ENCODE measurements around the gene TXNRD2.

The TXNRD2 gene

GRCh38 chr22:19892925-19893324 is 48.7 kb downstream of the TXNRD2 start:
- no peaks in the 10 kb centered on the region for H3K9me3 ChIP-seq (ENCODE audit: control insufficient read depth, low read length)
- H3K4me3 ChIP-seq (ENCODE audit: insufficient read depth, low read depth, low read length): no peak overlapping the region
- 88 to 90% methylated on average over 13 of the region's 13 CpGs for WGBS, 2 experiments

GRCh38 chr22:19892257-19892879 is 49.2 kb downstream of the TXNRD2 start:
- H3K4me3 ChIP-seq (ENCODE audit: insufficient read depth, low read depth, low read length): no peak overlapping the region
- no peak overlapping the region for H3K27ac ChIP-seq (ENCODE audit: insufficient read depth, low read depth, low read length, poor library complexity, severe bottlenecking)
- H3K9me3 ChIP-seq (ENCODE audit: control insufficient read depth, low read length): no peaks in the 10 kb centered on the region
- WGBS, 2 experiments: 59 to 63% methylated on average over 24 of the region's 24 CpGs
- peaks cover 24% of the 10 kb centered on the region for H3K4me1 ChIP-seq (ENCODE audit: control insufficient read depth, insufficient read depth, low read length)
- H3K27me3 ChIP-seq (ENCODE audit: control insufficient read depth, insufficient read depth, low read length, poor library complexity, severe bottlenecking): peaks cover 7% of the 10 kb centered on the region
- H3K36me3 ChIP-seq (ENCODE audit: control insufficient read depth, insufficient read depth, low read length): no peaks in the 10 kb centered on the region

More at GRCh38 chr22:19892925-19893324, 48.7 kb downstream of the TXNRD2 start:
- H3K27me3 ChIP-seq (ENCODE audit: control insufficient read depth, insufficient read depth, low read length, poor library complexity, severe bottlenecking): peaks cover 7% of the 10 kb centered on the region
- H3K27ac ChIP-seq (ENCODE audit: insufficient read depth, low read depth, low read length, poor library complexity, severe bottlenecking): no peak overlapping the region
- peaks cover 24% of the 10 kb centered on the region for H3K4me1 ChIP-seq (ENCODE audit: control insufficient read depth, insufficient read depth, low read length)
- no peaks in the 10 kb centered on the region for H3K36me3 ChIP-seq (ENCODE audit: control insufficient read depth, insufficient read depth, low read length)

GRCh38 chr22:19891317-19892256 is 50.0 kb downstream of the TXNRD2 start:
- Histone ChIP-seq H3K36me3 (ENCODE audit: control insufficient read depth, insufficient read depth, low read length) (no peaks in the 10 kb centered on the region), H3K27me3 (ENCODE audit: control insufficient read depth, insufficient read depth, low read length, poor library complexity, severe bottlenecking) (peaks cover 7% of the 10 kb centered on the region), H3K9me3 (ENCODE audit: control insufficient read depth, low read length) (no peaks in the 10 kb centered on the region), H3K27ac (ENCODE audit: insufficient read depth, low read depth, low read length, poor library complexity, severe bottlenecking) (no peak overlapping the region), H3K4me3 (ENCODE audit: insufficient read depth, low read depth, low read length) (no peak overlapping the region), H3K4me1 (ENCODE audit: control insufficient read depth, insufficient read depth, low read length) (peaks cover 24% of the 10 kb centered on the region)
- 40 to 41% methylated on average over 32 of the region's 32 CpGs for WGBS, 2 experiments

GRCh38 chr22:19890502-19891316 is 50.9 kb downstream of the TXNRD2 start:
- WGBS, 2 experiments: 88 to 89% methylated on average over 20 of the region's 20 CpGs
- Histone ChIP-seq H3K4me3 (ENCODE audit: insufficient read depth, low read depth, low read length) (no peak overlapping the region), H3K36me3 (ENCODE audit: control insufficient read depth, insufficient read depth, low read length) (no peaks in the 10 kb centered on the region), H3K27ac (ENCODE audit: insufficient read depth, low read depth, low read length, poor library complexity, severe bottlenecking) (no peak overlapping the region), H3K4me1 (ENCODE audit: control insufficient read depth, insufficient read depth, low read length) (peaks cover 24% of the 10 kb centered on the region), H3K9me3 (ENCODE audit: control insufficient read depth, low read length) (no peaks in the 10 kb centered on the region), H3K27me3 (ENCODE audit: control insufficient read depth, insufficient read depth, low read length, poor library complexity, severe bottlenecking) (peaks cover 7% of the 10 kb centered on the region)

GRCh38 chr22:19889951-19890350 is 51.7 kb downstream of the TXNRD2 start:
- peaks cover 7% of the 10 kb centered on the region for H3K27me3 ChIP-seq (ENCODE audit: control insufficient read depth, insufficient read depth, low read length, poor library complexity, severe bottlenecking)
- WGBS, 2 experiments: 88 to 89% methylated on average over 9 of the region's 9 CpGs
- H3K9me3 ChIP-seq (ENCODE audit: control insufficient read depth, low read length): no peaks in the 10 kb centered on the region
- no peak overlapping the region for H3K27ac ChIP-seq (ENCODE audit: insufficient read depth, low read depth, low read length, poor library complexity, severe bottlenecking)
- H3K4me1 ChIP-seq (ENCODE audit: control insufficient read depth, insufficient read depth, low read length): peaks cover 24% of the 10 kb centered on the region
- H3K4me3 ChIP-seq (ENCODE audit: insufficient read depth, low read depth, low read length): no peak overlapping the region
- H3K36me3 ChIP-seq (ENCODE audit: control insufficient read depth, insufficient read depth, low read length): no peaks in the 10 kb centered on the region

GRCh38 chr22:19888131-19888746 is 53.4 kb downstream of the TXNRD2 start:
- peaks cover 25% of the 10 kb centered on the region for H3K4me1 ChIP-seq (ENCODE audit: control insufficient read depth, insufficient read depth, low read length)
- no peaks in the 10 kb centered on the region for H3K9me3 ChIP-seq (ENCODE audit: control insufficient read depth, low read length)
- H3K27me3 ChIP-seq (ENCODE audit: control insufficient read depth, insufficient read depth, low read length, poor library complexity, severe bottlenecking): peaks cover 7% of the 10 kb centered on the region
- H3K36me3 ChIP-seq (ENCODE audit: control insufficient read depth, insufficient read depth, low read length): no peaks in the 10 kb centered on the region
- WGBS, 2 experiments: 93% methylated on average over 17 of the region's 17 CpGs
- no peak overlapping the region for H3K27ac ChIP-seq (ENCODE audit: insufficient read depth, low read depth, low read length, poor library complexity, severe bottlenecking)
- no peak overlapping the region for H3K4me3 ChIP-seq (ENCODE audit: insufficient read depth, low read depth, low read length)

GRCh38 chr22:19887256-19887985 is 54.2 kb downstream of the TXNRD2 start:
- H3K4me1 ChIP-seq (ENCODE audit: control insufficient read depth, insufficient read depth, low read length): peaks cover 25% of the 10 kb centered on the region
- H3K4me3 ChIP-seq (ENCODE audit: insufficient read depth, low read depth, low read length): no peak overlapping the region
- H3K36me3 ChIP-seq (ENCODE audit: control insufficient read depth, insufficient read depth, low read length): no peaks in the 10 kb centered on the region
- no peak overlapping the region for H3K27ac ChIP-seq (ENCODE audit: insufficient read depth, low read depth, low read length, poor library complexity, severe bottlenecking)
- peaks cover 4% of the 10 kb centered on the region for H3K27me3 ChIP-seq (ENCODE audit: control insufficient read depth, insufficient read depth, low read length, poor library complexity, severe bottlenecking)
- H3K9me3 ChIP-seq (ENCODE audit: control insufficient read depth, low read length): no peaks in the 10 kb centered on the region
- WGBS, 2 experiments: 94 to 95% methylated on average over 16 of the region's 16 CpGs

GRCh38 chr22:19886605-19887255 is 54.9 kb downstream of the TXNRD2 start:
- no peak overlapping the region for H3K27ac ChIP-seq (ENCODE audit: insufficient read depth, low read depth, low read length, poor library complexity, severe bottlenecking)
- H3K27me3 ChIP-seq (ENCODE audit: control insufficient read depth, insufficient read depth, low read length, poor library complexity, severe bottlenecking): peaks cover 4% of the 10 kb centered on the region
- H3K9me3 ChIP-seq (ENCODE audit: control insufficient read depth, low read length): no peaks in the 10 kb centered on the region
- no peaks in the 10 kb centered on the region for H3K36me3 ChIP-seq (ENCODE audit: control insufficient read depth, insufficient read depth, low read length)
- no peak overlapping the region for H3K4me3 ChIP-seq (ENCODE audit: insufficient read depth, low read depth, low read length)
- 87 to 88% methylated on average over 12 of the region's 12 CpGs for WGBS, 2 experiments
- peaks cover 25% of the 10 kb centered on the region for H3K4me1 ChIP-seq (ENCODE audit: control insufficient read depth, insufficient read depth, low read length)
